Skeletal muscle satellite cell (primary cell): ENCODE results near the gene CDK5.
"Not testable (repeated sequence)": the region's sequence is repeated elsewhere in the genome, so short reads cannot be mapped to it uniquely, and the experiment has no call there.

Source experiments
- H3K27me3 ChIP-seq: 2 replicates; pipeline ENCODE4 v1.7.0; 2013; ENCODE audit warnings: low read length; ENCODE audit not compliant: control insufficient read depth, insufficient read depth
- H3K36me3 ChIP-seq: 2 replicates; pipeline ENCODE4 v1.7.0; 2013; ENCODE audit warnings: mild to moderate bottlenecking, control low read depth, low read length; ENCODE audit not compliant: insufficient read depth
- H3K4me1 ChIP-seq: 2 replicates; pipeline ENCODE4 v1.7.0; 2013; ENCODE audit warnings: low read length; ENCODE audit not compliant: control insufficient read depth, insufficient read depth
- H3K4me2 ChIP-seq: 2 replicates; pipeline ENCODE4 v1.7.0; 2013; ENCODE audit warnings: mild to moderate bottlenecking, low read length
- H3K4me3 ChIP-seq: 2 replicates; pipeline ENCODE4 v1.7.0; 2013; ENCODE audit warnings: low read length
- H3K9ac ChIP-seq: 2 replicates; pipeline ENCODE4 v1.7.0; 2013; ENCODE audit warnings: mild to moderate bottlenecking, low read depth, low read length, moderate library complexity
- H3K9me3 ChIP-seq: replicated peaks from 2 replicates; pipeline ENCODE4 v1.7.0; 2013; ENCODE audit warnings: mild to moderate bottlenecking, control low read depth, low read length

Gene CDK5

GRCh38 chr7:151046603-151047573 lies 10.8 kb downstream of the CDK5 start:
- peaks cover 8% of the 10 kb centered on the region for H3K36me3 ChIP-seq
- no peak overlapping the region for H3K4me3 ChIP-seq
- peaks cover 10% of the 10 kb centered on the region for H3K4me1 ChIP-seq
- H3K9ac ChIP-seq = no peak overlapping the region
- no peaks in the 10 kb centered on the region for H3K9me3 ChIP-seq
- no peaks in the 10 kb centered on the region for H3K27me3 ChIP-seq
- H3K4me2 ChIP-seq = peak overlapping the region; percentile 12

- H3K27me3 ChIP-seq = no peaks in the 10 kb centered on the region
- no peak overlapping the region for H3K4me2 ChIP-seq
- no peak overlapping the region for H3K4me3 ChIP-seq
- H3K36me3 ChIP-seq = peaks cover 13% of the 10 kb centered on the region
- H3K9me3 ChIP-seq = no peaks in the 10 kb centered on the region
- no peak overlapping the region for H3K9ac ChIP-seq
- H3K4me1 ChIP-seq = peaks cover 10% of the 10 kb centered on the region
These were observed 11.7 kb downstream of the CDK5 start for GRCh38 chr7:151045967-151046366.

GRCh38 chr7:151045262-151045661 lies 12.4 kb downstream of the CDK5 start:
- peaks cover 10% of the 10 kb centered on the region for H3K4me1 ChIP-seq
- H3K4me3 ChIP-seq = no peak overlapping the region
- peaks cover 13% of the 10 kb centered on the region for H3K36me3 ChIP-seq
- H3K9me3 ChIP-seq = no peaks in the 10 kb centered on the region
- no peaks in the 10 kb centered on the region for H3K27me3 ChIP-seq
- H3K9ac ChIP-seq = no peak overlapping the region
- H3K4me2 ChIP-seq = no peak overlapping the region

- Histone ChIP-seq H3K27me3 (no peaks in the 10 kb centered on the region), H3K4me1 (peaks cover 22% of the 10 kb centered on the region), H3K9me3 (no peaks in the 10 kb centered on the region), H3K9ac (no peak overlapping the region), H3K4me2 (no peak overlapping the region), H3K36me3 (peaks cover 13% of the 10 kb centered on the region), H3K4me3 (no peak overlapping the region)
These were observed 13.7 kb downstream of the CDK5 start for GRCh38 chr7:151043959-151044358.

GRCh38 chr7:151043449-151043848 lies 14.2 kb downstream of the CDK5 start:
- H3K27me3 ChIP-seq, H3K9me3 ChIP-seq, H3K4me2 ChIP-seq, H3K4me3 ChIP-seq, H3K9ac ChIP-seq: not testable (repeated sequence)
- H3K4me1 ChIP-seq = peaks cover 27% of the 10 kb centered on the region
- peaks cover 13% of the 10 kb centered on the region for H3K36me3 ChIP-seq

- no peaks in the 10 kb centered on the region for H3K9me3 ChIP-seq
- peaks cover 24% of the 10 kb centered on the region for H3K4me1 ChIP-seq
- H3K4me3 ChIP-seq = no peak overlapping the region
- H3K9ac ChIP-seq = no peak overlapping the region
- peaks cover 28% of the 10 kb centered on the region for H3K36me3 ChIP-seq
- no peaks in the 10 kb centered on the region for H3K27me3 ChIP-seq
- H3K4me2 ChIP-seq = no peak overlapping the region
These were observed 16.9 kb downstream of the CDK5 start for GRCh38 chr7:151040616-151041375.

GRCh38 chr7:151039850-151040548 lies 17.7 kb downstream of the CDK5 start:
- Histone ChIP-seq H3K36me3 (peaks cover 36% of the 10 kb centered on the region), H3K9ac (no peak overlapping the region), H3K4me1 (peaks cover 24% of the 10 kb centered on the region)

GRCh38 chr7:151038951-151039849 lies 18.5 kb downstream of the CDK5 start:
- no peaks in the 10 kb centered on the region for H3K9me3 ChIP-seq
- peaks cover 24% of the 10 kb centered on the region for H3K4me1 ChIP-seq
- peak overlapping the region; percentile 58 for H3K9ac ChIP-seq
- no peaks in the 10 kb centered on the region for H3K27me3 ChIP-seq
- no peak overlapping the region for H3K4me3 ChIP-seq
- H3K4me2 ChIP-seq = peak overlapping the region; percentile 62
- H3K36me3 ChIP-seq = peaks cover 44% of the 10 kb centered on the region

More at GRCh38 chr7:151039850-151040548, 17.7 kb downstream of the CDK5 start:
- no peaks in the 10 kb centered on the region for H3K9me3 ChIP-seq
- no peaks in the 10 kb centered on the region for H3K27me3 ChIP-seq
- H3K4me3 ChIP-seq = no peak overlapping the region
- H3K4me2 ChIP-seq = peak overlapping the region; percentile 62

GRCh38 chr7:151035902-151036301 lies 21.8 kb downstream of the CDK5 start:
- peaks cover 43% of the 10 kb centered on the region for H3K36me3 ChIP-seq
- H3K9ac ChIP-seq = no peak overlapping the region
- H3K4me1 ChIP-seq = peaks cover 24% of the 10 kb centered on the region
- H3K27me3 ChIP-seq = no peaks in the 10 kb centered on the region
- no peak overlapping the region for H3K4me3 ChIP-seq
- H3K4me2 ChIP-seq = no peak overlapping the region
- no peaks in the 10 kb centered on the region for H3K9me3 ChIP-seq

GRCh38 chr7:151035026-151035717 lies 22.5 kb downstream of the CDK5 start:
- no peak overlapping the region for H3K4me3 ChIP-seq
- no peaks in the 10 kb centered on the region for H3K9me3 ChIP-seq
- no peaks in the 10 kb centered on the region for H3K27me3 ChIP-seq
- H3K4me2 ChIP-seq = no peak overlapping the region
- H3K36me3 ChIP-seq = peaks cover 43% of the 10 kb centered on the region
- H3K9ac ChIP-seq = no peak overlapping the region
- peaks cover 24% of the 10 kb centered on the region for H3K4me1 ChIP-seq
